Measurements from ENCODE around the gene COA3. TPM values are rescaled to one million over a fixed set of nuclear protein-coding genes. Genes with fewer than 3 reads are reported as not detected.

The COA3 gene
- polyA plus RNA-seq, 1 donor: 107 TPM

- peak; percentile 81 to 92 for DNase-seq
- Histone ChIP-seq H3K4me1 (ENCODE audit: control insufficient read depth, insufficient read depth, low read length) (peaks cover 30% of the 10 kb centered on the region), H3K9me3 (ENCODE audit: control insufficient read depth, low read depth, low read length) (peaks cover 3% of the 10 kb centered on the region), H3K27me3 (ENCODE audit: control insufficient read depth, insufficient read depth, low read length) (no peaks in the 10 kb centered on the region), H3K27ac (ENCODE audit: low read length) (peak overlapping the region; percentile 92), H3K36me3 (ENCODE audit: control insufficient read depth, insufficient read depth, low read length) (peaks cover 20% of the 10 kb centered on the region), H3K4me3 (ENCODE audit: low read length) (peak overlapping the region; percentile 97)
- WGBS (ENCODE audit: insufficient coverage, low lambda C conversion rate): no CpG with 5 or more reads among the region's 10 CpGs
These were observed 1.2 kb downstream of the COA3 start for GRCh38 chr17:42797067-42798007.

- H3K27me3 ChIP-seq (ENCODE audit: control insufficient read depth, insufficient read depth, low read length): no peaks in the 10 kb centered on the region
- WGBS (ENCODE audit: insufficient coverage, low lambda C conversion rate): 100% methylated on average over 1 of the region's 18 CpGs
- no peak overlapping the region for H3K4me3 ChIP-seq (ENCODE audit: low read length)
- H3K4me1 ChIP-seq (ENCODE audit: control insufficient read depth, insufficient read depth, low read length): peaks cover 30% of the 10 kb centered on the region
- no peak for DNase-seq
- peaks cover 3% of the 10 kb centered on the region for H3K9me3 ChIP-seq (ENCODE audit: control insufficient read depth, low read depth, low read length)
- peak overlapping the region; percentile 92 for H3K27ac ChIP-seq (ENCODE audit: low read length)
- H3K36me3 ChIP-seq (ENCODE audit: control insufficient read depth, insufficient read depth, low read length): peaks cover 20% of the 10 kb centered on the region
These were observed 2.3 kb downstream of the COA3 start for GRCh38 chr17:42796066-42796758.

DNA sequence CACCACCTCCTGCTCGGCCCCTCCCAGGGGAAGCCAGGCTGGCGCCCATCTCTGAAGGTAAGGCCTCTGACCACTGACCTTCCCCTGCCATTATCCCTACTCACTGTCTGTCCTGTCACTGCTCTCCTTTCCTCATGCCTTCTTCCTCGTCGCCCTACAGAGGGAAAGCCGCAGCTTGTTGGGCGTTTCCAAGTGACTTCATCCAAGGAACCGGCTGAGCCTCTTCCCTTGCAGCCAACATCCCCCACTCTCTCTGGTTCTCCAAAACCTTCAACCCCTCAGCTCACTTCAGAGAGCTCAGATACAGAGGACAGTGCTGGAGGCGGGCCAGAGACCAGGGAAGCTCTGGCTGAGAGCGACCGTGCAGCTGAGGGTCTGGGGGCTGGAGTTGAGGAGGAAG lies 3.0 kb downstream of the COA3 start:
- WGBS (ENCODE audit: insufficient coverage, low lambda C conversion rate): no CpG with 5 or more reads among the region's 10 CpGs

GRCh38 chr17:42795061-42795460 lies 3.4 kb downstream of the COA3 start:
- Histone ChIP-seq H3K4me1 (ENCODE audit: control insufficient read depth, insufficient read depth, low read length) (peaks cover 30% of the 10 kb centered on the region), H3K36me3 (ENCODE audit: control insufficient read depth, insufficient read depth, low read length) (peaks cover 20% of the 10 kb centered on the region), H3K9me3 (ENCODE audit: control insufficient read depth, low read depth, low read length) (peaks cover 3% of the 10 kb centered on the region), H3K4me3 (ENCODE audit: low read length) (no peak overlapping the region), H3K27me3 (ENCODE audit: control insufficient read depth, insufficient read depth, low read length) (no peaks in the 10 kb centered on the region), H3K27ac (ENCODE audit: low read length) (no peak overlapping the region)
- DNase-seq: no peak
- 84% methylated on average over 3 of the region's 4 CpGs for WGBS (ENCODE audit: insufficient coverage, low lambda C conversion rate)

More for the DNA sequence above, 3.0 kb downstream of the COA3 start:
- DNase-seq: no peak
- H3K4me3 ChIP-seq (ENCODE audit: low read length): no peak overlapping the region
- H3K36me3 ChIP-seq (ENCODE audit: control insufficient read depth, insufficient read depth, low read length): peaks cover 20% of the 10 kb centered on the region
- no peak overlapping the region for H3K27ac ChIP-seq (ENCODE audit: low read length)
- H3K27me3 ChIP-seq (ENCODE audit: control insufficient read depth, insufficient read depth, low read length): no peaks in the 10 kb centered on the region
- peaks cover 30% of the 10 kb centered on the region for H3K4me1 ChIP-seq (ENCODE audit: control insufficient read depth, insufficient read depth, low read length)
- H3K9me3 ChIP-seq (ENCODE audit: control insufficient read depth, low read depth, low read length): peaks cover 3% of the 10 kb centered on the region

DNA sequence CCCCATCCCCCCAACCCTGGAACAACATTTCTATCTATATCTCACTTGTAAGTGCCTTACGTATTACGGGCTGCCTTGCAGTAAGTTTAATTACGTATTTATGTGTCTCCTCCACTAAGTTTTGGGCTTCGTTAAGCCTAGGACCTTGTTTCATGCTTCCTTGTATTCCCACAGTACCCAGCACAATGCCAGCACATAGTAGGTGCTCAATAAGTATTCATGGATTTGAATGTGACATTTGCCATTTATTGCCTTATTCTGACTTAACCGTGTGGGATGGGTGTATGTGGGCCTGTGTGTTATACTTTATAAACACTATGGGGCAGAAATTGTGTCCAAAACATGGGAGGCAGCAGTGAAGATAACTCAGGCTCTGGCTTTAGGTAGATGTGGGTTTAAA lies 6.0 kb downstream of the COA3 start:
- Histone ChIP-seq H3K27ac (ENCODE audit: low read length) (no peak overlapping the region), H3K4me1 (ENCODE audit: control insufficient read depth, insufficient read depth, low read length) (peaks cover 20% of the 10 kb centered on the region), H3K36me3 (ENCODE audit: control insufficient read depth, insufficient read depth, low read length) (peaks cover 26% of the 10 kb centered on the region)

GRCh38 chr17:42791948-42792347 lies 6.6 kb downstream of the COA3 start:
- H3K36me3 ChIP-seq (ENCODE audit: control insufficient read depth, insufficient read depth, low read length): peaks cover 31% of the 10 kb centered on the region
- DNase-seq: no peak
- no peaks in the 10 kb centered on the region for H3K9me3 ChIP-seq (ENCODE audit: control insufficient read depth, low read depth, low read length)
- H3K4me3 ChIP-seq (ENCODE audit: low read length): no peak overlapping the region
- H3K4me1 ChIP-seq (ENCODE audit: control insufficient read depth, insufficient read depth, low read length): peaks cover 17% of the 10 kb centered on the region
- peaks cover 3% of the 10 kb centered on the region for H3K27me3 ChIP-seq (ENCODE audit: control insufficient read depth, insufficient read depth, low read length)
- no peak overlapping the region for H3K27ac ChIP-seq (ENCODE audit: low read length)
- no CpG with 5 or more reads among the region's 2 CpGs for WGBS (ENCODE audit: insufficient coverage, low lambda C conversion rate)

More for the DNA sequence above, 6.0 kb downstream of the COA3 start:
- DNase-seq: no peak
- WGBS (ENCODE audit: insufficient coverage, low lambda C conversion rate): no CpG with 5 or more reads among the region's 5 CpGs
- H3K4me3 ChIP-seq (ENCODE audit: low read length): no peak overlapping the region
- peaks cover 1% of the 10 kb centered on the region for H3K27me3 ChIP-seq (ENCODE audit: control insufficient read depth, insufficient read depth, low read length)
- H3K9me3 ChIP-seq (ENCODE audit: control insufficient read depth, low read depth, low read length): no peaks in the 10 kb centered on the region

DNA sequence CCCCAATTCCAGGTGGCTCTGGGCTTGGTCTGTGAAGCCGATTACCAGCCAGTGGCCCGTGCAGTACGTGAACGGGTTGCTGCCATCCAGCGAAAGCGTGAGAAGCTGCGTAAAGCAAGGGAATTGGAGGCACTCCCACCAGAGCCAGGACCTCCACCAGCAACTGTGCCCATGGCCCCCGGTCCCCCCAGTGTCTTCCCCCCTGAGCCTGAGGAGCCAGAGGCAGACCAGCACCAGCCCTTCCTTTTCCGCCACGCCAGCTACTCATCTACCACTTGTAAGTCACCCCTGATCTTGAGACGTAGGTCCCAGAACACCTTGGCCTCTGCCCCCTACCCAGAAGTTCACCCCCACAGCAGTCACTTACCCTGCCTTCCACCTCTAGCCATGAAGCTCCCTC lies 11.2 kb downstream of the COA3 start:
- H3K27me3 ChIP-seq (ENCODE audit: control insufficient read depth, insufficient read depth, low read length): peaks cover 40% of the 10 kb centered on the region
- H3K9me3 ChIP-seq (ENCODE audit: control insufficient read depth, low read depth, low read length): no peaks in the 10 kb centered on the region
- no peak for DNase-seq
- H3K4me1 ChIP-seq (ENCODE audit: control insufficient read depth, insufficient read depth, low read length): peaks cover 5% of the 10 kb centered on the region
- peaks cover 15% of the 10 kb centered on the region for H3K36me3 ChIP-seq (ENCODE audit: control insufficient read depth, insufficient read depth, low read length)
- H3K27ac ChIP-seq (ENCODE audit: low read length): no peak overlapping the region
- H3K4me3 ChIP-seq (ENCODE audit: low read length): no peak overlapping the region
- no CpG with 5 or more reads among the region's 11 CpGs for WGBS (ENCODE audit: insufficient coverage, low lambda C conversion rate)

GRCh38 chr17:42784811-42785592 lies 13.5 kb downstream of the COA3 start:
- no peak for DNase-seq
- peaks cover 15% of the 10 kb centered on the region for H3K36me3 ChIP-seq (ENCODE audit: control insufficient read depth, insufficient read depth, low read length)
- WGBS (ENCODE audit: insufficient coverage, low lambda C conversion rate): no CpG with 5 or more reads among the region's 52 CpGs
- peaks cover 56% of the 10 kb centered on the region for H3K27me3 ChIP-seq (ENCODE audit: control insufficient read depth, insufficient read depth, low read length)
- H3K4me3 ChIP-seq (ENCODE audit: low read length): no peak overlapping the region
- H3K9me3 ChIP-seq (ENCODE audit: control insufficient read depth, low read depth, low read length): no peaks in the 10 kb centered on the region
- H3K27ac ChIP-seq (ENCODE audit: low read length): no peak overlapping the region
- H3K4me1 ChIP-seq (ENCODE audit: control insufficient read depth, insufficient read depth, low read length): peaks cover 11% of the 10 kb centered on the region

DNA sequence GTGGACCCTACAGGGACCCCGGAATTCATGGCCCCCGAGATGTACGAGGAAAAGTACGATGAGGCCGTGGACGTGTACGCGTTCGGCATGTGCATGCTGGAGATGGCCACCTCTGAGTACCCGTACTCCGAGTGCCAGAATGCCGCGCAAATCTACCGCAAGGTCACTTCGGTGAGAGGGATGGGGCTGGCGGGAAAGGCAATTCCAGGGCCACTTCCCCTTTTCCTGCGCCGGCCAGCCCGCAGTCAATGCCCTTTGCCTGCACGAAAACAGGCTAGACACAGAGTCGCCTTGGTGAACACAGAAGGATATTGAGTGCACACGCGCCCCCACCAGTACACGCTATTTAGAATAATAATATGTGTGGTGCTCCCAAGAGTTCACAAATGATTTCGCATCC lies 14.1 kb downstream of the COA3 start:
- H3K27ac ChIP-seq (ENCODE audit: low read length): no peak overlapping the region
- peaks cover 15% of the 10 kb centered on the region for H3K36me3 ChIP-seq (ENCODE audit: control insufficient read depth, insufficient read depth, low read length)
- H3K4me1 ChIP-seq (ENCODE audit: control insufficient read depth, insufficient read depth, low read length): peaks cover 15% of the 10 kb centered on the region
- no peaks in the 10 kb centered on the region for H3K9me3 ChIP-seq (ENCODE audit: control insufficient read depth, low read depth, low read length)
- no CpG with 5 or more reads among the region's 25 CpGs for WGBS (ENCODE audit: insufficient coverage, low lambda C conversion rate)
- H3K4me3 ChIP-seq (ENCODE audit: low read length): no peak overlapping the region
- peaks cover 56% of the 10 kb centered on the region for H3K27me3 ChIP-seq (ENCODE audit: control insufficient read depth, insufficient read depth, low read length)
- no peak for DNase-seq

GRCh38 chr17:42783791-42784138 lies 14.7 kb downstream of the COA3 start:
- no CpG with 5 or more reads among the region's 22 CpGs for WGBS (ENCODE audit: insufficient coverage, low lambda C conversion rate)
- no peak for DNase-seq

More at GRCh38 chr17:42783791-42784138, 14.7 kb downstream of the COA3 start:
- no peak overlapping the region for H3K27ac ChIP-seq (ENCODE audit: low read length)
- H3K36me3 ChIP-seq (ENCODE audit: control insufficient read depth, insufficient read depth, low read length): peaks cover 17% of the 10 kb centered on the region
- H3K9me3 ChIP-seq (ENCODE audit: control insufficient read depth, low read depth, low read length): no peaks in the 10 kb centered on the region
- no peak overlapping the region for H3K4me3 ChIP-seq (ENCODE audit: low read length)
- peaks cover 56% of the 10 kb centered on the region for H3K27me3 ChIP-seq (ENCODE audit: control insufficient read depth, insufficient read depth, low read length)
- H3K4me1 ChIP-seq (ENCODE audit: control insufficient read depth, insufficient read depth, low read length): peaks cover 18% of the 10 kb centered on the region

All from large intestine (tissue), 3 donors.